ENCODE results near the gene CEACAM6. TPM values are rescaled to one million over a fixed set of nuclear protein-coding genes. Genes with fewer than 3 reads are reported as not detected.

CEACAM6 gene
- total and polyA plus RNA-seq, 2 of the 13 experiments (the other 11 are each of a cell fraction or from before 2014, with no cell fraction given) = not detected

DNA sequence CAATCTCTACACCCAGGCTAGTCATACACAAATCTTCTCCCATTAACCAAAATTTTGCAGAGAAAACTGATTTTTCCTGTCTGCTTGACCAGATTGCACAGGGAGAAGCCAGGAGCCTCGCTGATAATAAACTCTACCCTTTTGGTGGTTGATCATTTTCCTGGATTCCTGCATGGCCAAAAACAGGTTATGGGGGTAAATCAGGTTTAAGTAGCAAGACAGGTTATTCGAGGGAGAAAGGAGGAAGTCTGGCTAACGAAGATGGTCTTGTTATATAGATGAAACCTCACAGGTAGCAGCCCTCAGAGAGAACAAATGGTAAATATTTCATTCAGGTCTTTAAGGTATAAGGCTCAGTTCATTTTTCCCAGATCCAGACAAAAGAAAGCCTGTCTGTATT is 16.0 kb upstream of the CEACAM6 start:
- Histone ChIP-seq H4K20me1 (ENCODE audit: insufficient read depth, low read length) (no peaks in the 10 kb centered on the region), H3K27ac (ENCODE audit: extremely low read length, insufficient read depth, low read length) (no peak overlapping the region), H3K27me3 (ENCODE audit: control insufficient read depth in 1 of 2, insufficient read depth in 2 of 2, low read length in 2 of 2) (peaks cover 0 to 15% of the 10 kb centered on the region in 2 experiments; a peak in 2 of 5 replicates), H3K36me3 (replicated peaks in 1 of 2; ENCODE audit: control insufficient read depth in 1 of 2, insufficient read depth in 2 of 2, low read length in 2 of 2) (no peaks in the 10 kb centered on the region), H3K4me2 (ENCODE audit: low read depth, low read length) (no peak overlapping the region), H3K9me3 (ENCODE audit: low read length) (no peaks in the 10 kb centered on the region), H2AFZ (ENCODE audit: low read length) (no peak overlapping the region), H3K9ac (ENCODE audit: insufficient read depth, low read depth, low read length) (no peak overlapping the region), H3K4me3 (replicated peaks in 1 of 3; ENCODE audit: insufficient read depth in 1 of 3, low read depth in 2 of 3, low read length in 3 of 3) (no peak overlapping the region), H3K79me2 (ENCODE audit: insufficient read depth, low read length) (no peaks in the 10 kb centered on the region), H3K4me1 (ENCODE audit: insufficient read depth, low read length) (no peaks in the 10 kb centered on the region)
- in situ Hi-C loops (cut with HindIII; ENCODE audit: extremely low pct_ligation_motif_present, low pct_unique_long_range_greater_than_20kb) = no loop called here
- BruUV-seq (replicated peaks) = no TSS peak
- ATAC-seq = no peak
- ChIA-PET CTCF (ENCODE audit: low intra/inter-chr PET ratio, low total read pairs) (no interaction called here), POLR2A (no interaction called here)
- WGBS (ENCODE audit: low lambda C conversion rate) = 2% methylated on average over 3 of the region's 3 CpGs
- TF ChIP-seq KDM1A (CRISPR knock-in tag; IDR thresholded peaks at IDR 0.05) = no peak
- TF ChIP-seq MAFK (conservative IDR thresholded peaks at IDR 0.05 in 1 of 2, IDR thresholded peaks at IDR 0.05 in 1 of 2; ENCODE audit: low read length in 2 of 2) = no peak
- TF ChIP-seq, protein P1, sequence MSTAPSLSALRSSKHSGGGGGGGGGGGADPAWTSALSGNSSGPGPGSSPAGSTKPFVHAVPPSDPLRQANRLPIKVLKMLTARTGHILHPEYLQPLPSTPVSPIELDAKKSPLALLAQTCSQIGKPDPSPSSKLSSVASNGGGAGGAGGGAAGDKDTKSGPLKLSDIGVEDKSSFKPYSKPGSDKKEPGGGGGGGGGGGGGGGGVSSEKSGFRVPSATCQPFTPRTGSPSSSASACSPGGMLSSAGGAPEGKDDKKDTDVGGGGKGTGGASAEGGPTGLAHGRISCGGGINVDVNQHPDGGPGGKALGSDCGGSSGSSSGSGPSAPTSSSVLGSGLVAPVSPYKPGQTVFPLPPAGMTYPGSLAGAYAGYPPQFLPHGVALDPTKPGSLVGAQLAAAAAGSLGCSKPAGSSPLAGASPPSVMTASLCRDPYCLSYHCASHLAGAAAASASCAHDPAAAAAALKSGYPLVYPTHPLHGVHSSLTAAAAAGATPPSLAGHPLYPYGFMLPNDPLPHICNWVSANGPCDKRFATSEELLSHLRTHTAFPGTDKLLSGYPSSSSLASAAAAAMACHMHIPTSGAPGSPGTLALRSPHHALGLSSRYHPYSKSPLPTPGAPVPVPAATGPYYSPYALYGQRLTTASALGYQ (CRISPR knock-in tag; IDR thresholded peaks at IDR 0.05) = no peak
- no peak for TF ChIP-seq KLF13 (CRISPR knock-in tag; IDR thresholded peaks at IDR 0.05)
- TF ChIP-seq NFATC3 (CRISPR knock-in tag; IDR thresholded peaks at IDR 0.05) = no peak
- TF ChIP-seq ZNF224 (CRISPR knock-in tag; IDR thresholded peaks at IDR 0.05) = no peak
- TF ChIP-seq ZNF557 (CRISPR knock-in tag; IDR thresholded peaks at IDR 0.05) = no peak
- intact Hi-C loops (cut with micrococcal nuclease; ENCODE audit: unreplicated experiment) = no loop called here
- DNase-seq (ENCODE audit: low spot score) = no peak
- no peak for FAIRE-seq
